Uterus (tissue), 4 donors: ENCODE results near the gene SH3GL2. TPM values are rescaled to one million over a fixed set of nuclear protein-coding genes. Genes with fewer than 3 reads are reported as not detected.

Experiments used
- DNase-seq, 2 donors: peaks; one replicate each; pipeline ENCODE4 v3.0.0-alpha.2; 2019 to 2020
- H3K27ac ChIP-seq, 2 donors: fragments of 200-600 bp; sonication (generic); 1 replicate in 1 of 2; 2 replicates in 1 of 2; pipeline ENCODE4 v1.5.1; 2016 to 2018
- H3K27me3 ChIP-seq, 2 donors: fragments of 200-600 bp; sonication (generic); one replicate each; pipeline ENCODE4 v1.5.1; 2018 to 2019; ENCODE audit warnings: control low read depth in 1 of 2
- H3K36me3 ChIP-seq, 2 donors: fragments of 200-600 bp; sonication (generic); one replicate each; pipeline ENCODE4 v1.5.1; 2019; ENCODE audit warnings: control low read depth in 1 of 2
- H3K4me1 ChIP-seq, 2 donors: fragments of 200-600 bp; sonication (generic); one replicate each; pipeline ENCODE4 v1.5.1; 2018 to 2019; ENCODE audit warnings: control low read depth in 1 of 2
- H3K4me3 ChIP-seq, 2 donors: fragments of 200-600 bp; sonication (generic); 1 replicate in 1 of 2; 2 replicates in 1 of 2; pipeline ENCODE4 v1.5.1; 2018 to 2019; ENCODE audit warnings: mild to moderate bottlenecking in 1 of 2
- H3K9me3 ChIP-seq, 2 donors: fragments of 200-600 bp; sonication (generic); one replicate each; pipeline ENCODE4 v1.5.1; 2019; ENCODE audit warnings: control low read depth in 1 of 2
- CTCF ChIP-seq, 4 experiments: fragments of 200-600 bp in 2 of 4; fragments of 450-650 bp in 2 of 4; sonication (generic) in 2 of 4; IDR thresholded peaks; one replicate each; pipeline ENCODE4 v1.5.1; 2016 to 2019; ENCODE audit warnings: antibody characterized with exemption in 4 of 4, mild to moderate bottlenecking in 2 of 4, moderate library complexity in 1 of 4
- POLR2A ChIP-seq, 2 donors: fragments of 450-650 bp; IDR thresholded peaks; one replicate each; pipeline ENCODE4 v1.6.1; 2016; ENCODE audit warnings: antibody characterized with exemption in 2 of 2, mild to moderate bottlenecking in 1 of 2, moderate library complexity in 1 of 2
- intact Hi-C: fragments of 100-400 bp; cut with DNase I; formaldehyde crosslinking; loops from one replicate; pipeline ENCODE4 v1.15.1; 2023; ENCODE audit warnings: low total_unique reads
- total RNA-seq, 4 donors: library from RNA; depleted of rRNA in 3 of 4; stranded (reverse); fragments of >200 nt in 3 of 4; gene quantifications; one replicate each; pipeline versions ENCODE4 v1.1.0 to v1.2.4, GENCODE V29; 2014 to 2023
- donor health status: DM: yes; HTN: yes; CAD: no.

Gene SH3GL2
- total RNA-seq, 4 donors from 2014 or later: 2.4 to 7.0 (median 2.4) TPM; not detected in 1

DNA sequence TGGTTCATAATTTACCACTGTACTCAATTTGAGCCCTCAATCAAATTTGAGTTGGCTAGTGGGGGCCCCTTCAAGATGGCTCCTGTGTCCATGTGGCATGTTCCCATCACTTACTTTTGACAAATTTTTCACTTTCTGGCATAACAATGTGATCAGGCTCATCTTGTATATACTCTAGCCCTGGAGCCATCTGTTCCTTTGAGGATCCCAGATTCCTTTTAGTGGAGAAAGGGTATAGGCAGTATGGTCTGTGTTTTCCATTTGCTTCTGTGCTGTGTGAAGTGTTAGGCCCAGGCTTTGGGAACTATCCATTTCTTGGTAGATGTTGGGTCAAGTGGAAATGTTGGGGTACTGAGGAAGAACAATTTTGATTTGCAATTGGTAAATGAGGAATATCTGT is 45.7 kb downstream of the SH3GL2 start:
- Histone ChIP-seq H3K36me3 (no peaks in the 10 kb centered on the region), H3K27me3 (no peaks in the 10 kb centered on the region), H3K4me3 (no peak overlapping the region), H3K9me3 (no peaks in the 10 kb centered on the region), H3K27ac (no peak overlapping the region), H3K4me1 (no peaks in the 10 kb centered on the region)
- intact Hi-C loops: no loop called here
- no peak for DNase-seq
- TF ChIP-seq POLR2A (IDR thresholded peaks at IDR 0.05): no peak
- no peak for TF ChIP-seq CTCF (IDR thresholded peaks at IDR 0.05)

GRCh38 chr9:17625644-17626388 is 47.0 kb downstream of the SH3GL2 start:
- intact Hi-C loops: no loop called here
- H3K36me3 ChIP-seq: no peaks in the 10 kb centered on the region
- no peak overlapping the region for H3K27ac ChIP-seq

DNA sequence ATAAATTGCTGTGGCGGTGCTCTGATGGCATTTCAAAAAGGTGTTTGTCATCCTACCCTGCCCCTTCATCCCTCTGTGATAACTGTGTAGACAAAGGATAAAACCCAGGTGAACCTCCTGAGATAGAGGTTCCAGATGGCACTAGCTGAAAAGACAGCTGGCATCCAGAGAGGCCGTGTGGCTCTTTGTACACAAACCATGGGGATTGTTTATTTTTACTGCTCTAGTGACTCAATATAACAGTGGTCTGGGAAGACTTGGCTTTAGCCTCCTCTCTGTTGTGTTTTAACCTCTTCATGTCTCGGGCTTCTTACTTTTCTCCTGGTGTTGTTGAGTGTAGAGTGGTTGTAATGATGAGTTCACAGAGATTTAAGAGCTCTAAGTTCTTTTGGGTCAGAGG is 48.8 kb downstream of the SH3GL2 start:
- Histone ChIP-seq H3K36me3 (no peaks in the 10 kb centered on the region), H3K9me3 (no peaks in the 10 kb centered on the region), H3K4me1 (no peaks in the 10 kb centered on the region), H3K27ac (no peak overlapping the region), H3K27me3 (no peaks in the 10 kb centered on the region), H3K4me3 (no peak overlapping the region)
- no peak for DNase-seq
- intact Hi-C loops: no loop called here
- TF ChIP-seq CTCF (IDR thresholded peaks at IDR 0.05) (no peak), POLR2A (IDR thresholded peaks at IDR 0.05) (no peak)

More at GRCh38 chr9:17625644-17626388, 47.0 kb downstream of the SH3GL2 start:
- H3K27me3 ChIP-seq: no peaks in the 10 kb centered on the region
- TF ChIP-seq CTCF (IDR thresholded peaks at IDR 0.05): no peak
- TF ChIP-seq POLR2A (IDR thresholded peaks at IDR 0.05): no peak
- no peak for DNase-seq
- H3K9me3 ChIP-seq: no peaks in the 10 kb centered on the region
- H3K4me1 ChIP-seq: no peaks in the 10 kb centered on the region
- H3K4me3 ChIP-seq: no peak overlapping the region

GRCh38 chr9:17628624-17629023 is 49.8 kb downstream of the SH3GL2 start:
- no peak for DNase-seq
- Histone ChIP-seq H3K27ac (no peak overlapping the region), H3K4me3 (no peak overlapping the region), H3K4me1 (no peaks in the 10 kb centered on the region), H3K36me3 (no peaks in the 10 kb centered on the region), H3K27me3 (no peaks in the 10 kb centered on the region), H3K9me3 (no peaks in the 10 kb centered on the region)
- no peak for TF ChIP-seq POLR2A (IDR thresholded peaks at IDR 0.05)
- no peak for TF ChIP-seq CTCF (IDR thresholded peaks at IDR 0.05)
- intact Hi-C loops: no loop called here

GRCh38 chr9:17630531-17630949 is 51.7 kb downstream of the SH3GL2 start:
- no peak for TF ChIP-seq POLR2A (IDR thresholded peaks at IDR 0.05)
- TF ChIP-seq CTCF (IDR thresholded peaks at IDR 0.05): no peak
- intact Hi-C loops: no loop called here
- no peaks in the 10 kb centered on the region for H3K36me3 ChIP-seq
- no peaks in the 10 kb centered on the region for H3K27me3 ChIP-seq
- H3K4me1 ChIP-seq: no peaks in the 10 kb centered on the region
- no peak overlapping the region for H3K27ac ChIP-seq
- DNase-seq: no peak
- no peak overlapping the region for H3K4me3 ChIP-seq
- no peaks in the 10 kb centered on the region for H3K9me3 ChIP-seq
